Panc1 (cell line): ENCODE results near the gene DYRK1A.

ENCODE experiments used
- CTCF ChIP-seq: fragments of 450-650 bp; IDR thresholded peaks from 2 replicates; pipeline ENCODE4 v1.5.1; 2017; ENCODE audit warnings: mild to moderate bottlenecking
- REST ChIP-seq, 2 experiments: IDR thresholded peaks; 2 replicates each; pipeline ENCODE4 v1.6.1; 2011 to 2012; ENCODE audit warnings: low read depth in 2 of 2, control low read depth in 1 of 2, low read length in 1 of 2, mild to moderate bottlenecking in 1 of 2, moderate library complexity in 1 of 2; ENCODE audit not compliant: insufficient read depth in 1 of 2
- SIN3A ChIP-seq: IDR thresholded peaks from 2 replicates; pipeline ENCODE4 v1.6.1; 2012; ENCODE audit warnings: low read depth, mild to moderate bottlenecking, low read length, moderate library complexity, borderline replicate concordance; ENCODE audit not compliant: insufficient read depth
- TCF7L2 ChIP-seq: IDR thresholded peaks from 2 replicates; pipeline ENCODE4 v1.6.1; 2011; ENCODE audit warnings: mild to moderate bottlenecking, low read depth, low read length, inconsistent platforms

GRCh38 chr21:37423103-37423502, 56.5 kb downstream of the DYRK1A start:
- no peak for TF ChIP-seq CTCF
- TF ChIP-seq TCF7L2: no peak
- TF ChIP-seq REST (IDR thresholded peaks at IDR 0.05; ENCODE audit: insufficient read depth in 1 of 2, low read depth in 2 of 2, low read length in 1 of 2): no peak
- TF ChIP-seq SIN3A: no peak
